LNCAP (cell line): ENCODE measurements around the gene ATXN7L1.

Experiments used
- TF ChIP-seq, protein P1 (sequence below): fragments of 450-650 bp; IDR thresholded peaks from 2 replicates; pipeline ENCODE4 v1.5.1; 2017; ENCODE audit warnings: mild to moderate bottlenecking

ATXN7L1 gene

DNA sequence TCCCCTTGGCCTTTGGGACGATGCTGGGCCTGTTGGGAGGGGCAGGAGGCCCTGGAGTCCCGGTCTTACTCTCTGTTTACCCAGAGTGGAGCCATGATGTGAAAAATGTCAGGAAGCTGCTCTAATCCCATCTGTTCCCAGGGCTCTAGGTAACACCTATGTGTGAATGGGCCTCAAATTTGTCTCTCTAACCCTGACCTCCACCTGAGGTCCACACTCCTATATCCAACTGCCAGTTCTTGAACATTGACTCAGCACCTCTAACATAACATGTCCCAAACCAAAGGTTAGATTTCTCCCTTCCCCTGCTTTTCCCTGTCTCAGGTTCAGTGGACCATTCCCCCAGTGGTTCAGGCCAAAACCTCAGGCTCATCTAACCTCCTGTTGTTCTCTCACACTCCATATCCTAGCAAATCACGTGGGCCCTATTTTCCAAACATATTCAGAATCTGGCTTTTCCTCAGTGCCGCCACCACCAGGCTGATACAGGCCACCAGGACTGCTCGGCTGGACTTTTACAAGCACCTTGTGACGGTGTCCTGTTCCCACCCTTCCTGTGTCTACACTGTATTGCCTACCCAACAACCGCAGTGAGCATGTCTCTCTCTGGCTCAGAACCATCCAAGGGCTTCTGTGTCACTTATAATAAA is 130.6 kb downstream of the ATXN7L1 start:
- TF ChIP-seq, protein P1, sequence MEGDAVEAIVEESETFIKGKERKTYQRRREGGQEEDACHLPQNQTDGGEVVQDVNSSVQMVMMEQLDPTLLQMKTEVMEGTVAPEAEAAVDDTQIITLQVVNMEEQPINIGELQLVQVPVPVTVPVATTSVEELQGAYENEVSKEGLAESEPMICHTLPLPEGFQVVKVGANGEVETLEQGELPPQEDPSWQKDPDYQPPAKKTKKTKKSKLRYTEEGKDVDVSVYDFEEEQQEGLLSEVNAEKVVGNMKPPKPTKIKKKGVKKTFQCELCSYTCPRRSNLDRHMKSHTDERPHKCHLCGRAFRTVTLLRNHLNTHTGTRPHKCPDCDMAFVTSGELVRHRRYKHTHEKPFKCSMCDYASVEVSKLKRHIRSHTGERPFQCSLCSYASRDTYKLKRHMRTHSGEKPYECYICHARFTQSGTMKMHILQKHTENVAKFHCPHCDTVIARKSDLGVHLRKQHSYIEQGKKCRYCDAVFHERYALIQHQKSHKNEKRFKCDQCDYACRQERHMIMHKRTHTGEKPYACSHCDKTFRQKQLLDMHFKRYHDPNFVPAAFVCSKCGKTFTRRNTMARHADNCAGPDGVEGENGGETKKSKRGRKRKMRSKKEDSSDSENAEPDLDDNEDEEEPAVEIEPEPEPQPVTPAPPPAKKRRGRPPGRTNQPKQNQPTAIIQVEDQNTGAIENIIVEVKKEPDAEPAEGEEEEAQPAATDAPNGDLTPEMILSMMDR = no peak

GRCh38 chr7:105744258-105744657 is 132.1 kb downstream of the ATXN7L1 start:
- TF ChIP-seq, protein P1 = no peak

- TF ChIP-seq, protein P1 = no peak
Observed at GRCh38 chr7:105743351-105744090, 132.9 kb downstream of the ATXN7L1 start.

GRCh38 chr7:105742787-105743186 is 133.6 kb downstream of the ATXN7L1 start:
- TF ChIP-seq, protein P1 = no peak

GRCh38 chr7:105741982-105742381 is 134.4 kb downstream of the ATXN7L1 start:
- TF ChIP-seq, protein P1 = no peak

GRCh38 chr7:105738133-105738532 is 138.3 kb downstream of the ATXN7L1 start:
- TF ChIP-seq, protein P1 = no peak

- TF ChIP-seq, protein P1 = no peak
Observed at GRCh38 chr7:105734233-105734632, 142.2 kb downstream of the ATXN7L1 start.
